Brain microvascular endothelial cell (primary cell): ENCODE data around the gene WBP2.

ENCODE experiments used
- DNase-seq: peaks from one replicate; pipeline ENCODE4 v3.0.0-alpha.2; 2020
- H3K27ac ChIP-seq: fragments of 250-450 bp; sonication (Bioruptor Pico); 2 replicates; pipeline ENCODE4 v1.5.1; 2020; ENCODE audit warnings: mild to moderate bottlenecking, moderate library complexity
- H3K27me3 ChIP-seq: fragments of 250-450 bp; sonication (Bioruptor Pico); replicated peaks from 2 replicates; pipeline ENCODE4 v1.5.1; 2020; ENCODE audit warnings: mild to moderate bottlenecking
- H3K36me3 ChIP-seq: fragments of 250-450 bp; sonication (Bioruptor Pico); replicated peaks from 2 replicates; pipeline ENCODE4 v1.5.1; 2020; ENCODE audit warnings: mild to moderate bottlenecking
- H3K4me3 ChIP-seq: 2 replicates; pipeline ENCODE4 v1.5.1; 2011; ENCODE audit warnings: low read depth, mild to moderate bottlenecking, control low read depth, low read length, moderate library complexity
- CTCF ChIP-seq: IDR thresholded peaks from 2 replicates; pipeline ENCODE4 v1.5.1; 2011; ENCODE audit warnings: low read depth, mild to moderate bottlenecking, moderate library complexity, low read length, control low read depth, inconsistent platforms; ENCODE audit errors: missing control alignments
- in situ Hi-C: cut with HindIII; loops from 2 replicates; pipeline ENCODE4 v1.10.0; 2017; ENCODE audit warnings: low sequenced_read_pairs, low pct_ligation_motif_present

Gene WBP2

GRCh38 chr17:75827308-75828075 is 27.6 kb downstream of the WBP2 start:
- Histone ChIP-seq H3K27me3 (no peaks in the 10 kb centered on the region), H3K27ac (no peak overlapping the region), H3K36me3 (peaks cover 6% of the 10 kb centered on the region), H3K4me3 (peak overlapping the region; percentile 49)
- peak; percentile 92 for TF ChIP-seq CTCF
- in situ Hi-C loops = no loop called here
- DNase-seq = peak; percentile 56

- Histone ChIP-seq H3K27me3 (no peaks in the 10 kb centered on the region), H3K36me3 (peaks cover 10% of the 10 kb centered on the region), H3K27ac (no peak overlapping the region), H3K4me3 (no peak overlapping the region)
- no peak for DNase-seq
- in situ Hi-C loops = no loop called here
- no peak for TF ChIP-seq CTCF
These were observed 28.4 kb downstream of the WBP2 start for GRCh38 chr17:75826561-75827307.

GRCh38 chr17:75825748-75826370 is 29.3 kb downstream of the WBP2 start:
- H3K36me3 ChIP-seq = peaks cover 15% of the 10 kb centered on the region
- in situ Hi-C loops = no loop called here
- DNase-seq = no peak
- no peaks in the 10 kb centered on the region for H3K27me3 ChIP-seq
- TF ChIP-seq CTCF = no peak
- no peak overlapping the region for H3K27ac ChIP-seq
- H3K4me3 ChIP-seq = no peak overlapping the region

GRCh38 chr17:75825149-75825552 is 30.0 kb downstream of the WBP2 start:
- TF ChIP-seq CTCF = no peak
- no peak for DNase-seq
- Histone ChIP-seq H3K27ac (no peak overlapping the region), H3K36me3 (peaks cover 20% of the 10 kb centered on the region), H3K27me3 (no peaks in the 10 kb centered on the region), H3K4me3 (no peak overlapping the region)
- in situ Hi-C loops = no loop called here

- Histone ChIP-seq H3K36me3 (peaks cover 25% of the 10 kb centered on the region), H3K4me3 (no peak overlapping the region), H3K27me3 (no peaks in the 10 kb centered on the region), H3K27ac (no peak overlapping the region)
- in situ Hi-C loops = no loop called here
- no peak for TF ChIP-seq CTCF
- no peak for DNase-seq
These were observed 30.5 kb downstream of the WBP2 start for GRCh38 chr17:75824666-75825065.
